Measurements from ENCODE around the gene RNF121.

The RNF121 gene

DNA sequence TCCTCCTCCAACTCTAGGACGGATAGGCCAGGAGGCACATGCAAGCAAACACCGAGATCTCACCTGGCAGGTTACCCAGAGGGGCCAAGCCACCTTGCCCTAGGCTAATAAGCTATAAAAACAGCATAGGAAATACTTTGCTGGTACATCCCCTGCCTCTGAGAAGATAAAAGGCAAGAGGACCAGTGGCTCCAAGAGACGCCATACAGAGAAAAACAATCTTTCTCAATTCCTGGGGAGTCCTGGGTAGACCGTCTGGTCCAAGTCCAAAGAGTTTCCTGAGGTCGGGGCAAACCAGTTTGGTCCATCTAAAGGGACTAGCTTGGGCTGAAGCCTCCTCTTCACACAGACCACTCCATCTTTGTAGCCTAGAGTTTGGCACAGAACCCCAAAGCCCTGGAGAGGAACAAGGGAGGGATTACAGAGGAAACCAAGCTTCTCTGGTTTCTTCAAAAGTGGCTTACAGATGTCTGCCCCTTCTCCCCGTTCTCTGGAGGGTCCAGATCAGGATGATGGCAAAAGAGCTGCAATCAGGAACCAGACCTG, 111.1 kb downstream of the RNF121 start:
- DNase-seq = no peak

DNA sequence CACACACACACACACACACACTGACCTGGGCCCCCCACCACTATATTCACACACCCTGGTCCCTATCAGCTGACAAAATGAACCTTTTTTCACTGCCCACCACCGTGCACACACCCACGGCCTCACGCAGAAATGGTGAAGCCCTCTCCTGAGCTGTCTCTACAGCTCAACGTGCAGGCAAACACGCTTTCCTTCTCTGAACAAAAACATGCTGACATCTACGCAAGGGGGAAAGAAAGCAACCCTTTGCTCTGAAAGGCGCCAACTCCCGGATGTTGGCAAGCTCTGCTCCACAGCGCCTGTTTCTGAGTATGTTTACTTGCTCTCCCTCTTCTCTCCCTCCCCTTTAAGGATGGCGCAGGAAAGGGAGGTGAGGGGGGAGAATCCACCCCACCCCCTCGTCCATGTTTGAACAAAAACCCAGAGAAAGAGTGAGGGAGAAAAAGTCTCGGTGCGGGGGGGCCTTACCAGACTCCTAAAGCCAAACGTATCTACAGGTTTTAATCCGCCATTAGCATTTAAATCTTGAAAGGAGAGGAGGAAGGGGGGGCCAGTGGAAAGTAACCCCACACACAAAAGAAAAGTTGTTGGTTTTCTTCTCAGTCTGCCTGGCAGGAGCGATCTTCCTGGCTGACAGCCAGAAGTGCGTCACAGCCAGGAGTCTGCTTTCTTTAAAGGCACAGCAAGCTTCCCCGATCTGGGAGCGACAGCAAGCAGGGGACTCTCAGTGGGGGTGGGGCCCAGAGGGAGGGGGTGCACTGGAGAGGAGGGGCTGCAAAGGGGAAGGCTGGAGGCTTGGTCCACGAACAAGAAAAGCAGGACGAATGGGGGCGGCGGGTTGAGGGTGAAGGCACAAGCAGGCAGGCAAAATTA, 111.9 kb downstream of the RNF121 start:
- peak; percentile 97 for DNase-seq

DNA sequence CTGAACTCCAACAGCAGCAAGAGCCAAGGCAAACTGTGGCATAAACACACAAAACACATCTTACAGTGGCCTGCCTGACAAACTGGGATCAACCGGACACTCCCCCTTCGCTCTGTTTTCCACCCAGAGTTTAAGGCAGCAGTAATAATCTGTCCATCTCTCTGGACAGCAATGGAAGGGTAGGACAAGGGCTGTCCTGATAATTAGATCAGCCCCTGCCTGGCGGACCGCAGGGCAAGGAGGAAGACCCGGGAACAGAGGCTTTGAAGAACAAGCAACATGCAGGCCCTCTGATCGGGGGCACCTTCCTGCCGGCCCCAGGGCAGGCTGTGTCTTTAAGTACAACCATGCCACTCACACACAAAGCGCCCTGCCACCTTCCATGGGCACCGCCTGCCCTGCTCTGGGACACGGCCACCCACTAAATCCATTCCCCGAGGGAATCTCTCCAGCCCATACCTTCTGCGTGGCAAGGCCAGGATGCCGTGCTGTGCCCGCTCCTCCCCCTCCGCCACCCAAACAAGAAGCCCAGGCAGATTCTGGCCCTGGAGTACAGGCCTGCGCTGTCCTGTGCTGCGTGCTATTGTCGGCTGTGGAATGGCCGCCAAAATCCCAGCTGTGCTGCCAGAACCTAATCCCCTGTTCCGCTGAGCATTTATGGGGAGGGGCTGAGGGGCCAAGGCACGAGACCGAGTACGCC, 112.7 kb downstream of the RNF121 start:
- peak; percentile 92 for DNase-seq

DNA sequence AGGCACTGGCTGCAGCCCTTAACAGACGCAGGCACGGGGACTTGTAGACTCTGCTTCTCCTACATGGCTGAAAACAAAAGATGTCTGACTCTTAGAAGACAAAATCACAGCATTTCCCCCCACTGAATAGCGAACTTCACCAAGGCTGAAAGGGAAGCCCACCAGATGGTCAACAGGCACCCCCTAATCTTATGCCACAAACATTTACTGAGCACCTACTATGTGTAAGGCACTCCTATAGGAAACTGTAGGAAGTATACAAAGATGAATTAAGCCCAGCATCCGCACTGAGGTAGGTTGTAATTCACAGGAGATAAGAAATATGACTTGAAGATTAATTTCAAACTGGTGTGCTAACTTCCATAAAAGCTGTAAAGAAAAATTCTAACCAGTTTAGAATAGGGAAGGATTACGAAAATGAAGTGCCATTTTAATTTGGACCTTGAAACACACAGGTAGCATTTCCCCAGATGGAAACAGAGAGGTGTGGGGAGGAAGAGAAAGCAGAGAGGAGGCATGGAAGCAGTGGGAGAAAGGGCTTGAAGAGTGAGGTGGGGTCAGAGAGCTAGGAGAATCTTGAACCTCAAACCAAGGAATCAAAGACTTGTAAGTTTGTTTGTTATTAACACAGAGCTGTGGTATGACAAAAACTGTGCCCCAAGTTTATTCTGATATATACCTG, 113.4 kb downstream of the RNF121 start:
- DNase-seq = no peak

DNA sequence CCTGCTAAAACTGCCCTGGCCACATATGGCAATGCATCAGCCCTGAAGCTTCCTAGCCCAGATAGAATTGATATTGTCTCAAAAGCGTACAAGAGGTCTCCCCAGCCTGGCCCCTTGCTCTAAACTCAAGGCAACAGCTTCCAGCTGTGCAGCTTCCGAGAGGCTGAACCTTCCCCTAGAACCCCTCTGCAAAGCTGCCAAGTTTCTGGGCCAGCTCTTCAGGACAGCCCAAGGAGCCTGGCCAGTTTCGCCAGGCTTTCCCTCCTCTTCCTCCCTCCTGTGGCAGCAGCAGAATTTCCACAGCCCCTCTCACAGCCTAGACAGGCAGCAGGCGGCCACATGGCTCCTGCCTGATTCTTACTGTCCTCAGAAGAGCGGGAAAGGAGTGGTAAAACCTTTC, 117.0 kb downstream of the RNF121 start:
- DNase-seq = peak; percentile 65

All from left hindlimb (tissue), 1 donor.